ENCODE results near the gene BIRC3. TPM values are rescaled to one million over a fixed set of nuclear protein-coding genes. Genes with fewer than 3 reads are reported as not detected.

The BIRC3 gene
- total RNA-seq (2022; extraction: Qiagen RNA extraction; ENCODE audit: low read depth) = 18.3 to 32.2 TPM (median 27.0 TPM) in 5 replicates

DNA sequence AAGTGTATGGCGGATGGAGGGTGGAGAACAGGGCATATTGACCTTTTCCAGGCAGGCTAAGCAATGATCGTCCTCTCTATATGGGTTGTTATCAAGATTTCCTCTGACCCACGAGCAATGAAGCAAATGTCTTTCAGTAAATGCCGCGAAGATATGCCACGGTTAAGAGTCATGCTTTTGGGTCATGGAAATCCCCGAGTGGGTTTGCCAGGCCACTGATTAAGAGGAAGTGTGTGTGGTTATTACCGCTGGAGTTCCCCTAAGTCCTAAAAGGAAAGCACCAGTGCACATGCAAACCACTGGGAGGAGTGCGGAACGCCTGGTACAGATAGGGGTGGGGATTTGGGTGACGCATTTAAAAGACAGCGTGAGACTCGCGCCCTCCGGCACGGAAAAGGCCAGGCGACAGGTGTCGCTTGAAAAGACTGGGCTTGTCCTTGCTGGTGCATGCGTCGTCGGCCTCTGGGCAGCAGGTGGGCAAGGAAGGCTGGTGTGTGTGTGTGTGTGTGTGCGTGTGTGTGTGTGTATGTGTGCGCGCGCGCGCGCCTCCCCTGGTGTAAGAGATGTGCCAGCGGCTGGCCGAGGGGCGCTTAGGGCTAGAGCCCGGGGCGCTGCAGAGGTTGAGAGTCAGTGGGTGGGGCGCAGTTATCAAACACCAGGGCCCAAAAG lies at the start of gene BIRC3:
Gene BIRC3 (plus strand): TSS at position 386 of the 669 bp plus-strand sequence. CDS start 7,026 bp downstream, outside the sequence.

DNA sequence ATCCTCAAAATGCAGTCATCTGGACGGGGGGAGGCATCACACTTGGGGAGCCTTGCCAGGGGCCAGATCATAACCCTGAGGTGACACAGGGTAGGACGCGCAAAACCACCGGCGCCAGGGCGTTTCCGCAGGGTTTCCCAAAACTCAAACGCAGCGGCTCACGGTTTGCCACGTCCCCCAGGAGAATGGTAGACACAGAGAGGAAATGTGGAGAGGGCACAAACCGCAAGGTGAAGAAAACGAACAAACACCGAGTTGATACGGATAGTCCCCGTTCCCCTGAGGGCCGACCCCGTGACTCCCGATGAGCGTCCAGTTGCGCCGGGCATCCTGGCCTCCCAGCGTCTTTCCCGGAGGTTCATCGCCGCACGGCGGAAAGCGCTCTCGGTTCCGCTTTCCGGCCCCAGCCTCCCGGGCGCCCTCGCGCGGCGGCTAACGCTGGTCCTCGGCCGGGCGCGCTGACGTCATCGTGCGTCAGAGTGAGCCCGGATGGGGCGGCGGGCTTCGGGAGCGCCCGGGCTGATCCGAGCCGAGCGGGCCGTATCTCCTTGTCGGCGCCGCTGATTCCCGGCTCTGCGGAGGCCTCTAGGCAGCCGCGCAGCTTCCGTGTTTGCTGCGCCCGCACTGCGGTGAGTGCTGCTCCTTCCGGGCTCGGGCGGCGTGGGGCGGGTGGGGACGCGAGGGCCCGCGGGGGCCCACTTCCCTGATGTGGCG lies 29.6 kb downstream of the BIRC3 start, which contains the start of gene BIRC2:
Gene BIRC2 (plus strand): TSS at position 467 of the 714 bp plus-strand sequence. CDS start 2,641 bp downstream, outside the sequence.

Other genes starting within 250 kb of the BIRC3 start
- gene YAP1, start 207.0 kb upstream of the BIRC3 start, total RNA-seq (2022; extraction: Qiagen RNA extraction; ENCODE audit: low read depth) = 43.4 to 55.1 TPM (median 49.7 TPM) in 5 replicates
- 20.3 to 32.6 TPM (median 28.5 TPM) in 5 replicates for gene BIRC2, start 29.7 kb downstream of the BIRC3 start, total RNA-seq (2022; extraction: Qiagen RNA extraction; ENCODE audit: low read depth)
- 106 to 204 TPM (median 181 TPM) in 5 replicates for gene TMEM123, start 135.3 kb downstream of the BIRC3 start, total RNA-seq (2022; extraction: Qiagen RNA extraction; ENCODE audit: low read depth)
- 20.9 to 30.7 TPM (median 24.7 TPM) in 5 replicates for gene MMP7, start 213.3 kb downstream of the BIRC3 start, total RNA-seq (2022; extraction: Qiagen RNA extraction; ENCODE audit: low read depth)

Measured in A549 treated with RU486 at 1 μM for 4 hours (cell line).